GM19455 (cell line): ENCODE data around the gene GMDS.

Experiments used
- ATAC-seq: cut with Tn5 transposase; IDR thresholded peaks from one replicate; pipeline ENCODE4 v1.9.1; 2021; ENCODE audit not compliant: unreplicated experiment

The GMDS gene

DNA sequence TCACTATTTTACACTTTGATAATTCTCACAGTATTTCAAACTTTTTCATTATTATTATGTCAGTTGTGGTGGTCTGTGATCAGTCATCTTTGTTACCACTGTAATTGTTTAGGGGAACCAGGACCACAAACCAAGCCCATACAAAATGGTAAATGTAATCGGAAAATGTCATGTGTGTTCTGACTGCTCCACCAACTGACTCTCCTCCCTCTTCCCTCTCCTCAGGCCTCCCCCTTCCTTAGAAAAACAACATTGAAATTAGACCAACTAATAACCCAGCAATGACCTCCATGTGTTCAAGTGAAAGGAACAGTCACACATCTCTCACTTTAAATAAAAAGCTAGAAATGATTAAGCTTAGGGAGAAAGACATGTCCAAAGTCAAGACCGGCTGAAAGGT lies 63.8 kb downstream of the GMDS start:
- ATAC-seq = no peak

DNA sequence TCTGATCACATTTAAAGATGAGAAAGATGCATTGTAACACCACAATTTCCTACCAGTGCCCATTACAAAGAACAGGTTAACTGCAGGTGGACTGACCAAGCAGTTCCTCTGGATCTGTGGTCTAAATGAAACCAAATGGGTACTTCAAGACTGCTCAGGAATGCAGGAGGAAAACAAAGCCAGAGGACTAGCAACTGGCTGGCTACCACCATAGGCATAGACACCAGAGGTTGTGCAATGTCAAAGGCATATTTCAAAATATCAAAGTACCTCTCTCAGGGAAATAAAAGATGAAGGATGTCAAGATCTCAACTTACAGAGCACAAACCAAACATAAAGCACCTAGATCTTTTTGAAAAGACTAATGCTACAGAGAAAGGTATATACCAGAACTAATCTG lies 65.5 kb downstream of the GMDS start:
- no peak for ATAC-seq

DNA sequence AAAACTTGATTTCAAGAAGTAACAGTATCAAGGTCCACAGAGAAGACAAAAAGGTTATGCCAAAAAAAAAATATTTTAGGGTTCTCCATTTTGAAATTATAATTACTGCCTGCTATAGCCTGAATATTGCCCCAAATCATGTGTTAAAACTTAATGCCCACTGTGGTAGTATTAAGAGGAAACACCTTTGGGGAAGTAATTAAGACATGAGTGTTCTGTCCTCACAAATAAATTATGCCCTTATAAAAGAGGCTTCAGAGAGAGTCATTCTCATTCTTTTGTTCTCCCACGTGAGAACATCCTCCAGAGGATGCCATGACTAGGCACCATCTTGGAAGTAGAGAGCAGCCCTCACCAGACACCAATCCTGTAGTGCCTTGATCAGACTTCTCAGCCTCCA lies 66.2 kb downstream of the GMDS start:
- ATAC-seq = no peak

DNA sequence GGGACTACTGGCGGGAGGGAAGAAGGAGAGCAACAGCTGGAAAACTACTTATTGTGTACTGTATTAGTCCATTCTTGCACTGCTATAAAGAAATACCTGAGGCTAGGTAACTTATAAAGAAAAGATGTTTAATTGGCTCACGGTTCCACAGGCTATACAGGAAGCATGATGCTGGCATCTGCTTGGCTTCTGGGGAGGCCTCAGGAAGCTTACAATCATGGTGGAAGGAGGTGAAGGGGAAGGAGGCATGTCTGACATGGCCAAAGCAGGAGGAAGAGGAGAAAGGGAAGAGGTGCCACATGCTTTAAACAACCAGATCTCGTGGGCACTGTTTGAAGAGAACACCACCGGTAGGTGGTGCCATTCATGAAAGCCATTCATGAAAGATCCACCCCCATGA lies 67.3 kb downstream of the GMDS start:
- ATAC-seq = no peak

DNA sequence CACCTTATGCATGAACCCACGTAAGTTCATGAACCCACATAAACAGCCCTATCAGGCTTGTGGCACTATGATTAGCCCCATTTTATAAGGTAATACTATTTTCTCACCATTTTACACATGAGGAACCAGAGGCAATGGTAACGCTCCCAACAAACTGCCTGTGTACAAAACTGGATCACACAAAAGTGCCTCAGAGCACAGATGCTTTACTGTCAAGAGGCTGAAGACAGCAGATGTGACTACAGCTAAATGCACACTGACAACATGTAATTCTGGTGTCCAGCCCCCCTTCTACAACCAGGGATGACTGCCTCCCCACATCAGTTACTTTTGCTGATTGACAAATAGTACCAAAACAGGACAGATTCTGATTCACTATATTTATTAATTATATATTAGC lies 69.6 kb downstream of the GMDS start:
- no peak for ATAC-seq

DNA sequence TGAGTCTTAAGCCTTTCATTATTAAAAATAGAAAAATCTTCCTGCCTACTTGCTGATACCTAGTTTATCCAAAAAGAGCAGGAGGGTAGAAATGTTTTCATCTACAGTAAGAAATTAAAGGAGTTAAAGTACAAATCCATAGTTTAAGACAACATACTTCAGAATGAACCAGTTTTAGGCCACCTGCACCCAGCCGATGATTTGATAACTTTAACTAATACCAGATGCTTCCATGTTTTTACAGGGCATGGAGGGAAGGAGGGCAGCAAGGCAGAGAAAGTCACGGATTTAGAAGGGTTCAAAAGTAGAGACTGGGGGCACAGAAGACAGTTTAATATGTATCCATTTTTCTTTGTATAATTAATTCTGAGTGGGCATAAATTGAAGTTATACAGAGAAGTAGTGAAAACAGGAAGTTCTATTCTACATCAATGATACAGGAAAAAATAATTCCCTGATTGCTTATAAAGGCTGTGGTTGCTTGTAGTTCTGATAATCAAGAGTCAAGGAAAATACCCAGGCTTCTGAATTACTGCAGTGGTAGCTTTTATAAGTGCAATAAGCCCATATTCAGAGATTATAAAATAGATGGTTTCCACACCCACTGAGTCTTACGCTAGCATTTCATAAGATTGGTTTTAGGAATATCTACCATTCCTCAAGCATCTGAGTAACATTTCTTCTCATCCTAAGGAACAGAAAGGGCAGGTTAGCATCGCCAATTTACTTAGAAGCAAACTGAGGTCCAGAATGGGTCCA lies 72.0 kb downstream of the GMDS start:
- ATAC-seq = no peak

DNA sequence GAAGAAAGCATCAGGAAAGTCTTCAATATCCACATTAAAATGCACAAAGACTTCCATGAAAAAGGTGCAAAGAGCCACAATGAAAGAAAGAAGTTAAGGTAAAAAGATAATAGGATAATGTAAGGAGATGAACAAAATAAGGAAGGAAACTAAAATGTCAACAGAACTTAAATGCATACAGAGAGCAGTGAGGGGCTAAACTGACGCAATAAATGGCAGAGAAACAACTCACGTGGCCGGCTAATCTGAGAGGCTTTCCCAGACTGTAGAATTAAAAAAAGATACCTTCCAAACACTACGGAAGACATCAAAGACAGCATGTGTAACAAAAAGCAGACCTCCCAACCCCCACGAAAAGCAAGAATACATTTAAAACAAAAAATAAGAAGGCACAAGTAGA lies 73.7 kb downstream of the GMDS start:
- ATAC-seq = no peak

DNA sequence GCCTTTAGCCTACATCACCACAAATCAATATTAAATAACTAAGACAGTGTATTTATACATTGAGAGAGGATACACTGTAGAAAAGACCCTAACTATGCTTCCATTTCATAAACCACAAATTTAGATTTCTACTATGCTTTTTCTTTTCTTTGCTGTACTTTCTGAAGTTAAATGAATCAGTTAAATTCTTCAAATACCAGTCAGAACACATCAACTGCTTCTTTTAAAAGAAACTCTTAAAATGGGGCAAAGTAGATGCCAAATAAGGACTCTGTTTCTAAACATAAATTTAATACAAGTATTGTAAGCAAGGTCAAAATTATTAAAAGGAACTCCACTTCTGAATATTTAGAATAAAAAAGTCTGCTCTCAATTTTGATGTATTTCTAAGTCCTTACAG lies 76.9 kb downstream of the GMDS start:
- no peak for ATAC-seq

DNA sequence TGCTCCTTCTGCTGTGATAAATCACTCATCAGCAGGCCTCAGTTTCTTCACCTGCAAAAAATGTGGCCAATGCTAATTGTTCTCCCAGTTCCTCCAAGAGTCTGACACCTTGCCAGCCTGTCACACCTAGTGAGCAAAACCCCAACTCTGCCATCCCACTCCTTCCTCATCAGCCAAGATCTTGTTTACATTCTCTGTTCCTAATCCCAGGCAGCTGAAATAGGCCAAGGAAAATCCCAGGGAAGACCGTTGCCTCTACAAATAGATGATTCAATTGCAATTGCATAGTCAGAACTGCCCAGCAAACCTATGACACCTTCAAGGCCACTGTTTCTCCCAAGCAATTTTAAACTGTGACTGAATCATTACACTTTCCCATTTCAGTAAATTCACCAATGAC lies 78.7 kb downstream of the GMDS start:
- ATAC-seq = no peak

DNA sequence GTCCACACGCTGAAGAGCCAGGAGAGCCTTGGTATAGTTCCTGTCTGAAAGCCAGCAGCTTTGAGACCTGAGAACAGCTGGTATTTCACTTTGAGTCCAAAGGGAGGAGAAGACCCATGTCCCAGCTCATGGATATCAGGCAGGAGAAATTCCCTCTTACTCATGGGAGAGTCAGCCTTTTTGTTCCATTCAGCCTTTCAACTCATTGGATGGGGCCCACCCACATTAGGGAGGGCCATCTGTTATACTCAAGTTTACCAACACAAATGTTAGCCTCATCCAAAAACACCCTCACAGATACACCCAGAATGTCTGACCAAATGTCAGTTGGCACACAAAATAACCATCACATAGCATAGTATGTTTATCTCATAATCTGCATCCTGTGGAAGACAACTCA lies 80.1 kb downstream of the GMDS start:
- no peak for ATAC-seq

DNA sequence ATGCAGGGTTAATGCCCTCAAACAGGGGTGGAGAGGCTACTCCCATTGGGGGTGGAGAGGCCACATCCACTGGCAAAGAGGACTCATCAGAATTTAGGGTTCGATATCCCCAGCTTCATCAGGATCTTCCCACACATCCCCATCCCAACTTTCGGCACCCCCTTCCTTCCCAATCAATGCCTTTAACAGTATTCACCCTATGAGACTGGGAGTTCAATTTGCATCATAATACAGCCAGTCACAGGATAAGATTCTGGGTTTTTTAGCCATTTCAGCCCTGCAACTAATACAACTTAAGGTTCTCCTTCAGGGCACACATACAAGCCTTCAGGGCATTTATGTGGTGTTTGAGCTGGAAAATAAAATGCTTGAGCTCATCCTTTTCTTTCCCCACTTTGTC lies 80.9 kb downstream of the GMDS start:
- ATAC-seq = no peak

DNA sequence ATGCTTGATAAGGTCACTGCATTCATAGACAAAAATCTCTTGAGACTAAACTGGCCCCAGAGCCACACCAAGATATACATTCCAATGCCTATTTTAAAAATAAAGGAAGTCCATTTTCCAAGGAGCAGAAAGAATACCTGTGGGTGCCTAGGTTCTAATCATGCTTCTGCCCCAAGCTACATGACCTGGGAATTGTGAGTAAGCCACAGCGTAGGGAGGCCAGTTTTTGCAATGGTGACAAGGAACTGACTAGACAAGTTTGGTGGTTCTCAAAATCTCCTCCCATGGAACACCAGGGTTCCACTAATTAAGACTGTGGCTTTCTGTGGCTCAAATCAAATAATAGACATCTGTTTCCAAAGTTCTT lies 83.3 kb downstream of the GMDS start:
- no peak for ATAC-seq

DNA sequence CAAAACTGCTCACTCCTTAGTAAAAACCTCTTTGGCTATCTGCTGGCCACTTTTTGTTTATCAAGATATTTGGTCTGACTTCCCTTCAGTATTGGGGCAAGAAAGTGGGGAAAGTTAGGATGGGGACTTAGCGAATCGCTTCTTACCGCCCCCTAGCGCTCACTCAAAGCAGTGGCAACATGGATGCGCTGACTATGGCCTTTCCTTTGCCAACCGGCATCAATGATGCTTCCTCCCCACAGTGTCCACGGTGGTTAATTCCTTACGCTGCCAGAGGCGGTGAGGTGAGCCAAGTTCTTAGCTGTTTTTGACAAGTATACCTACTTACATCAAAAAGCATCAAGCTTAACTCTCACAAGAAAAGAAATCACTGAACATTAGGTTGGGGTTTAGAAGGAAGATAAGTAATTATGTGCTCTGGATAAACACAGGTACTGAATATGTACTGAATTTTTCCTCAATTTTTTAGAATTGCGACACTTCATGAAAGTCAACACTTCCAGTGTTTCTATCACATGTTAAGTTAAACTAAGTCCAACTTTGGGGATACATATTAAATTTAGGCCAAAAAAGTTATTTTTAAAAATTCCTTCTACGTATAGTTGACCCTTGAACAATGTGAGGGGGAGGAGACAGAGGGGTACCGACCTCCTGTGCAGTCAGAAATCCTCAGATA lies 86.7 kb downstream of the GMDS start:
- ATAC-seq = no peak

DNA sequence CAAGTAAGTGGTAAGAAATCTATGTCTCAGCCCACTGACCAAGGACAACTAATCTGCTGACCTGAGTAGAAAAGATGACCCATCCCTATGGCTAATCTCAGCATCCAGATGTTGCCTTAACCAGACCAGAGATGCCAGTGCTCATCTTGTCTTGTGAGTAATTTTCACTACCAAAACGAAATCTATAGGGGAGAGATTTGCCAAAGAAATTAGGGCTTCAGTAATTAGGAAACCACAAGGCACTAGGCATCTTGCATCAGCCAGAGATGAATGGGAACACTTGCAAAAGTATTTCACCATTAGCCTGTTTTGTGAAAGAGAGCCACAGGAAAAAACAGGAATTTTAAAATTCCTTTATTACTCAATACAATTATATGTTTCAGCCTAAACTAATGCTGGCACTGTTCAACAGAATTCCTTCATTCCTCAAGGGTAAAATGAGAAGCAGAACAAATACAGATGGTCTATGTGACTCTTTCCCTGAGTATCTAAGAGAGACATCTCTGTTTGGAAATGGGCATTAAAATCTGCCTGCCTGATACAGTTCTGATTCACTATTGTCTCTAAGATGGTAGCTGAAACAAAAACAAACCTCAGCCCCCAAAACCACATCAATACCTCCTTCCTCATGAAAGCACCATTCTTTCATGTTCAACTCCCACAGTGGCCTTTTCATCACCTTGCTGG lies 87.8 kb downstream of the GMDS start:
- no peak for ATAC-seq

DNA sequence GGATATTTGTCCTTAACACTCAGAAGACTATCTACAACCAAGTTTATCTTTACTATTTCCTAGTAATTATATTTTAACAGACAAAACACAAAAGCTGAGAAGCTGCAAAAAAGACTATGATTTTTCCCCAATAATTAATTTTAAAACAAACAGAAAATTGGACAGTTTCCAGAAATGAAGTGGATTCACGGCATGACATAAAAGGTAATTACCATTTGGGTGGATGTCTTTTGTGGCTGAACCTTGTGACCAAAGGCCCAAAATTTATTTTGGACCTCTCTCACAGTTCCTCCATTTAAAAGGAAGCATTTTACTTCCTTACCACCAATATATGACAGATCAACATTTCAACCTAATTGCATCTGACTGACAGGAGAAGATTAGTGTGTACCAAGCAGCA lies 90.2 kb downstream of the GMDS start:
- ATAC-seq = no peak

DNA sequence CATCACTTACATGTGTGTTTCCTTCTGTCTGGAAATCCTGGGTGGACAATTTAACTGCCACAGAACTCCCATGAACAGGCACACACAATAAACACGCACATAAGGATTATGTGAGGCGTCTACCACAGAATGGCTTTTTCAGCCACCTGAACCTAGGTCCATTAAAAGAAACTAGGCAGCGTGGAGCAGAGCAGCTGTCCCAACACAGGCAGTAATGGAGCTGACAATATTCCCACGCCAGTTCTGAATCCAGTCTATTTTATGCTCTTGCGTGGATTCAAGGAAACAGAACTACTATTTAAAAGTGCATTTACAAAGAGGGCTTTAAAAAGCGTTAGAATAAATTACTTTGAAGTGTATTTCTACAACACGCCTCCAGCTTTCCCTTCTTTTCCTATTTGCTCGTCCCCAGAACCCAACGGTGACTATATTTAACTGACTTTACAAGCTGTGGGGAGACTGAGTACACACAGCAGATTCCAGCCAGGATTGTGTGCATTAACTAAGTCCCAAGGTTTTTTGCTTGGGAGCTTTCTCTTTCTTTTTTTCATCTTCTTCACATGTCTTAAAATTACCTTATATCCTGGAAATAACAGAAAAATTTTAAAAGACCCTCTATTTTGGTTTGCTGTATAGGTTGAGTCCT lies 95.9 kb downstream of the GMDS start:
- ATAC-seq = no peak

DNA sequence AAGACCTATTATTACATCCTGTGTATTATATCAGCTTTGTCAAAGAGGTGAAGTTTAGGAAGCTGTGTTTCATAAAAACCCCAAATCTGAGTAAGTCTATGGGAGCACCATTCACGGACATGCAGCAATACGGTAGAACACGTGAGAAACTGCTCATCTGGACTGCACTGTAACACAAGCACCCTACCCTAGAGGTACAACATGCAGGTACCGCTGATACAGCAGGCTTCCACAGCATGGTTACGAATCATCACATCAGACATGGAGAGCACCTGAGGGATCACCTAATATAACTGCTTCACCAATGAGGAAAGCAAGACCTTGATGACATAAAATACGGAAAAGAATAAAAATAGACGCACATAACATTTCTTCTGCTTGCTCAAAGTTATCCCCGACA lies 96.7 kb downstream of the GMDS start:
- no peak for ATAC-seq

DNA sequence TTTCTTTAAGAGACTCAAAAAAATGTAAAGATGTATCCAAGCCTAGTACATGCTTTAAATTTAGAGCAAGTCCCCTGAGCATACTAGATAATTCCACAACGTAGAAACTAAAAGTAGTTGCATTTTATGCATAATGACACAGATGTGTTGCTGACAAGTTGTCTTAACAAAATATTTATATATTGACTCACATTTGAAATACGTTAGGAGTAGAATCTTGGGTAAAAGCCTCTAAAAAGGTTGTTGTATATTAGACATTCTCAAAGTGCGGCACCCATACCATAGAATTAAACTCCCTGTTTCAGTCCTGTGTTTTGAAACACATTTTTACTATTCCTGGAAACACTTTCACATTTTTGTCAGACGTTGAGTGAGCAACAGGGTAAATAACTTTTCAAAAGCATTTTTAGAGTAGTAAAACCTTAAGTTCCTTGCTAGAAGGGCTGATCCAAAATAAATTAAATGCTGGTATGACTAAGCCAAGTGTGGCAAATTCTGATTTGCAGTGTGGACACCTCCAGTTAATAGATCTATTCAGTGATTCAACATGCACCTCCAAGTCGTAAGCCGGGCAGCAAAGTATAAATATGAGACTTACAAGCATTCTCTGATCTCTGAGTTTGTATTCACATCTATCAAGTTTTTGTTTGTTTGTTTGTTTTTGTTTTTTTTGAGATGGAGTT lies 97.5 kb downstream of the GMDS start:
- ATAC-seq = no peak

DNA sequence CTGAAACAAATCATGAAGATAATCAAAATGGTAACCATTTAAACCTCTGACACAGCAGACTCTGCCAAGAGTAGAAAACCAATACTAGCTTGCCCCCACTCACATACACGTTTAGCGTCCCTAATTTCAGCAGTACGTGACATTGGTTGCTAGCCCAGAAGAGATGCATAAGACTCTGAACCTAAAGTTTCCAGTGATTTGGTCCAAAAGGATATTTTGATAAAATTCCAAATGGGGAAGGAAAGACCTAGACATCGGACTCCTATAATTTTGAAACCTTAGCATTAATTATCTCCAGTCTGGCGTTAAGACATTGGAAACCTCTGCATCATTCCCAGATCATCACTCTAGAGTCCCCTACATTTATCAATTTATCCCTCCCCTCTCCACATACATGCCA lies 98.1 kb downstream of the GMDS start:
- ATAC-seq = no peak

DNA sequence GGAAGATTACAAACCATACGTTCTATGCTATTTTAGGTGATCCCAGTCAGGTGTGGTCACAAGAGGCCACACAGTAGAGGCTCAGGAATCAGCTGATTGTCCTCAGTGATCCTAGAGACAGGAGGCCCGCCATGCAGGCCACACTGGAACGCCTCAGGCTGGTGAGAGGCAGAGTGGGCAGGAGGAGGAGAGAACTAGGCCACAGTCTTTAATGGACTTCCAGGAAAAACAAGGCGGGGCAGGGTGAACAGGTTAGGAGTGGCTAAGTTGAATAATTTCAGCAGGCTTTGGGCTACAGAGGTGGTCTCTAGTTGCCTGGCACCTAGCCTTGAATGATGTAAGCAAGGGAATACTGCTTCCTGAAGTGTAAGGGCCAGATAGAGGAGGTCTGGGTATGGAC lies 101.2 kb downstream of the GMDS start:
- ATAC-seq = no peak

DNA sequence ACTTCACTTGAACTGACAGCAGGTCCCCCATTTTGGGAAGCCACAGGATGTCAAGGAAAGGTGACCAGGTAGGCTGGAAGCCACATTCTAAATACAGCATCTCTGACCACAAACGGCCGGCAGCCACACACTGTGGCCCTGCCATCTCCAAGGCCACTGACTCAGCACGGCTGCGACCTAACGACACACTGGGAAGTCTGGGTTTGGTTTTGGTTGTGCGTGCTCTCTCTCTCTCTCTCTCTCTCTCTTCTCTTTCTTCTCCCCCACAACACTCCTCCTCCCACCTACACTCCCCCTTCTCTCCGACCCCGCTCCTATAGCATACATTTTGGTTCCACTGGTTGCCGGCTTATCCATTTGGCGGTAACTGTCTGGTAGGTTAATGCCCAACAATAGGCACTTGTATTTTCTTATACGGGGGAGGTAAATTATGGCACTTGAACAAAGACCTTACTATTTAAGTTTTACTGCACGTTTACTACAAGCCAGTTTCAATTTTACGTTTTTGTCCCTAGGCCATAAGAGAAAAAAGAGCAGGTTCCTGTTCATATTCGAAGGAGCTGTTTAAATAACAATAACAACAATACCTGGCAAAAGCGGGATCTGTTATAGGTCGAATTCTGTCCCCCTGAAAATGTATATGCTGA lies 103.6 kb downstream of the GMDS start:
- no peak for ATAC-seq
